Activated gamma-delta T cell treated with Interleukin-2 at 50 U/mL for 16 hours (primary cell): ENCODE results near the gene NTN1.
"Not testable (repeated sequence)": the region's sequence is repeated elsewhere in the genome, so short reads cannot be mapped to it uniquely, and the experiment has no call there.

Source experiments
- DNase-seq: peaks from one replicate; pipeline ENCODE4 v3.0.0-alpha.2; 2020

The NTN1 gene

GRCh38 chr17:9125722-9126121 lies 104.4 kb downstream of the NTN1 start:
- DNase-seq: no peak

GRCh38 chr17:9127340-9127739 lies 106.0 kb downstream of the NTN1 start:
- DNase-seq: no peak

GRCh38 chr17:9131371-9131770 lies 110.1 kb downstream of the NTN1 start:
- DNase-seq: no peak

GRCh38 chr17:9132291-9132690 lies 111.0 kb downstream of the NTN1 start:
- no peak for DNase-seq

- DNase-seq: no peak
These were observed 111.8 kb downstream of the NTN1 start for GRCh38 chr17:9132944-9133610.

GRCh38 chr17:9138161-9138717 lies 116.9 kb downstream of the NTN1 start:
- DNase-seq: no peak

GRCh38 chr17:9139695-9140094 lies 118.4 kb downstream of the NTN1 start:
- no peak for DNase-seq

GRCh38 chr17:9140550-9141424 lies 119.5 kb downstream of the NTN1 start:
- DNase-seq: no peak

- no peak for DNase-seq
These were observed 120.1 kb downstream of the NTN1 start for GRCh38 chr17:9141425-9141753.

- DNase-seq: no peak
These were observed 121.6 kb downstream of the NTN1 start for GRCh38 chr17:9142772-9143494.

GRCh38 chr17:9144502-9145249 lies 123.4 kb downstream of the NTN1 start:
- no peak for DNase-seq

- DNase-seq: no peak
These were observed 124.8 kb downstream of the NTN1 start for GRCh38 chr17:9146064-9146463.

GRCh38 chr17:9148905-9149525 lies 127.7 kb downstream of the NTN1 start:
- DNase-seq: no peak

GRCh38 chr17:9150446-9151090 lies 129.3 kb downstream of the NTN1 start:
- DNase-seq: no peak

GRCh38 chr17:9151091-9151490 lies 129.8 kb downstream of the NTN1 start:
- no peak for DNase-seq

GRCh38 chr17:9151740-9152139 lies 130.4 kb downstream of the NTN1 start:
- DNase-seq: not testable (repeated sequence)

GRCh38 chr17:9158544-9159452 lies 137.5 kb downstream of the NTN1 start:
- no peak for DNase-seq

GRCh38 chr17:9162275-9162985 lies 141.1 kb downstream of the NTN1 start:
- DNase-seq: no peak

GRCh38 chr17:9166788-9167187 lies 145.5 kb downstream of the NTN1 start:
- DNase-seq: no peak

GRCh38 chr17:9167379-9167778 lies 146.1 kb downstream of the NTN1 start:
- no peak for DNase-seq
